Thoracic aorta (tissue), 2 donors: Measurements from ENCODE around the gene TIMP2. TPM values are rescaled to one million over a fixed set of nuclear protein-coding genes. Genes with fewer than 3 reads are reported as not detected.
"Not testable (repeated sequence)": the region's sequence is repeated elsewhere in the genome, so short reads cannot be mapped to it uniquely, and the experiment has no call there.

ENCODE experiments used
- ATAC-seq: fragments of 150-250 bp; one replicate; pipeline ENCODE4 v1.8.0; 2017; ENCODE audit warnings: low read depth; ENCODE audit not compliant: insufficient number of reproducible peaks, low FRiP score
- DNase-seq: peaks from one replicate; pipeline ENCODE4 v3.0.0-alpha.2; 2020; ENCODE audit warnings: low spot score
- H3K27ac ChIP-seq, 2 donors: fragments of 200-600 bp; sonication (generic); 1 replicate in 1 of 2; 2 replicates in 1 of 2; pipeline ENCODE4 v1.5.1; 2016; ENCODE audit warnings: mild to moderate bottlenecking in 2 of 2, moderate library complexity in 2 of 2
- H3K27me3 ChIP-seq: fragments of 200-600 bp; sonication (generic); replicated peaks from 2 replicates; pipeline ENCODE4 v1.6.0; 2016; ENCODE audit warnings: mild to moderate bottlenecking; ENCODE audit not compliant: insufficient read depth
- H3K36me3 ChIP-seq: fragments of 200-600 bp; sonication (generic); one replicate; pipeline ENCODE4 v1.5.1; 2016
- H3K4me1 ChIP-seq, 2 donors: fragments of 200-600 bp; sonication (generic); 1 replicate in 1 of 2; 2 replicates in 1 of 2; pipeline versions ENCODE4 v1.5.1 to v1.6.0; 2016; ENCODE audit warnings: low read depth in 2 of 2, mild to moderate bottlenecking in 1 of 2; ENCODE audit not compliant: control insufficient read depth in 1 of 2
- H3K4me3 ChIP-seq: fragments of 200-600 bp; sonication (generic); 2 replicates; pipeline ENCODE4 v1.5.1; 2016; ENCODE audit warnings: mild to moderate bottlenecking
- H3K9me3 ChIP-seq: fragments of 200-600 bp; sonication (generic); 2 replicates; pipeline ENCODE4 v1.5.1; 2016
- CTCF ChIP-seq: fragments of 200-600 bp; sonication (generic); IDR thresholded peaks from one replicate; pipeline ENCODE4 v1.5.1; 2019; ENCODE audit warnings: antibody characterized with exemption
- total RNA-seq, 2 donors: library from RNA; depleted of rRNA; stranded (reverse); fragments of >200 nt; gene quantifications; one replicate each; pipeline versions ENCODE4 v1.1.0 to v1.2.3, GENCODE V29; 2016

Gene TIMP2
- total RNA-seq, 2 donors from 2014 or later, result 475 to 619 TPM

DNA sequence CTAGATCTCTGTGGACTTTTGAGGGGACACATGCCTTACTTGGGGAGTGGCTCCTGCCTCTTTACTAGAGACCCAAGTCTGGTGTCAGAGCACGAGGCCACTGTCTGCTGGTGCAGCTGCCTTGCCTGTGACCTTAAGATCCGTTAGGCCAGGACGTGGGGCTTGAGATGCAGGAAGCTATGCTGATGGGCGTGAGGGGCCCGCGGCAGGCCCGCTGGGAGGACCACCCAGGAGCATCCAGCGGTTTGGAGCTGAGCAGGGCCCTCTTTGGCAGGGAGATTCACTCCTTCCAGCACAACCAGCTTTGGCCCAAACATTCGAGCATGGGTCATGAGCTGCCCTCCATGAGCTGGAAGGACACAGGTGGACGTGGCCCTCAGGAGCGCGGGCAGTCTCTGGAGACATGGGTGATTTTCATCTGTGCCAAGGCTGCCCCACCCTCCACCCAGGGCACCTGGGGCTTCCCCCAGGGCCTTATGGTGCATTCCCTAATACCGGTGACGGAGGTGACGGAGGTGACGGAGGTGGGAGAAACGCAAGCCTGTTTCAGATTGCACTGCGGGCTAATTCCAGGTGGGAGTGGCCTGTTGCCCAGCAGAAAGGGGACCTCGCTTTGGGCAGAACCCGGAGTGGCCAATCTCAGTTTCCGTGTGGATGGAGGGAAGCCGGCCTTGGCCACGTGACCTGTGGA is 41.9 kb upstream of the TIMP2 start:
- DNase-seq (no peak), ATAC-seq (no peak)
- Histone ChIP-seq H3K36me3 (no peaks in the 10 kb centered on the region), H3K4me3 (no peak overlapping the region), H3K4me1 (peaks cover 0 to 10% of the 10 kb centered on the region in 2 donors), H3K27me3 (no peaks in the 10 kb centered on the region), H3K27ac (no peak overlapping the region), H3K9me3 (no peaks in the 10 kb centered on the region)
- no peak for TF ChIP-seq CTCF

GRCh38 chr17:78966123-78966813 is 41.1 kb upstream of the TIMP2 start:
- DNase-seq (no peak), ATAC-seq (no peak)
- Histone ChIP-seq H3K27ac (no peak overlapping the region), H3K36me3 (no peaks in the 10 kb centered on the region), H3K4me3 (no peak overlapping the region), H3K27me3 (no peaks in the 10 kb centered on the region), H3K4me1 (peaks cover 0 to 6% of the 10 kb centered on the region in 2 donors), H3K9me3 (no peaks in the 10 kb centered on the region)
- TF ChIP-seq CTCF, result no peak

DNA sequence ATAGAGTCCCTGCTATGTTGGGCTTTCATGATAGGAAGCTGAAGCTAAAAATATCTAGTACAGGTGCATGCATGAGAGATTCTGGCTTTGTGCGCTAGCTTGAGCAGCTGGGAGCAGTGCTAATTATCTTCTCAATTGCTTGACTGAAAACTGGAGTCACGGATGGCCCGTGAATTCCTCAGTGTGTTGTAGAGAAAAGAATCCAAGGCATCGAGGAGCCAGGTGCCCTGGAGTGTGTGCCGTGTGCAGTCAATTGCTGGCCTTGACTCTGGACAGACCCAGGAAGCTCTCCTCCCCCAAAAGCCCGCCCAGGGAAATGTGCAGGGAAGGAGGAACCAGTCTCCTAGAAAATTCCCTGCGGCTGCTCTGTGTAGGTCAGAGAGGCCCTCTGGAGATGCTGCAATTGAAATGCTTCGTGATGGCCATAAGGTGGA is 40.3 kb upstream of the TIMP2 start:
- H3K27ac ChIP-seq, result no peak overlapping the region
- no peak for TF ChIP-seq CTCF
- no peaks in the 10 kb centered on the region for H3K4me1 ChIP-seq
- no peaks in the 10 kb centered on the region for H3K36me3 ChIP-seq
- DNase-seq, result no peak
- no peaks in the 10 kb centered on the region for H3K9me3 ChIP-seq
- no peak overlapping the region for H3K4me3 ChIP-seq
- no peaks in the 10 kb centered on the region for H3K27me3 ChIP-seq
- no peak for ATAC-seq

GRCh38 chr17:78963378-78963777 is 38.2 kb upstream of the TIMP2 start:
- DNase-seq (no peak), ATAC-seq (no peak)
- H3K36me3 ChIP-seq, result no peaks in the 10 kb centered on the region
- H3K9me3 ChIP-seq, result no peaks in the 10 kb centered on the region
- no peaks in the 10 kb centered on the region for H3K27me3 ChIP-seq
- no peak for TF ChIP-seq CTCF
- H3K27ac ChIP-seq, result no peak overlapping the region
- no peaks in the 10 kb centered on the region for H3K4me1 ChIP-seq
- no peak overlapping the region for H3K4me3 ChIP-seq

GRCh38 chr17:78962984-78963348 is 37.8 kb upstream of the TIMP2 start:
- ATAC-seq, DNase-seq, H3K4me1 ChIP-seq: not testable (repeated sequence)

More at GRCh38 chr17:78962984-78963348, 37.8 kb upstream of the TIMP2 start:
- not testable (repeated sequence) for H3K9me3 ChIP-seq, H3K4me3 ChIP-seq, H3K27ac ChIP-seq, H3K36me3 ChIP-seq, H3K27me3 ChIP-seq
